ENCODE measurements around the gene VSTM2L.

DNA sequence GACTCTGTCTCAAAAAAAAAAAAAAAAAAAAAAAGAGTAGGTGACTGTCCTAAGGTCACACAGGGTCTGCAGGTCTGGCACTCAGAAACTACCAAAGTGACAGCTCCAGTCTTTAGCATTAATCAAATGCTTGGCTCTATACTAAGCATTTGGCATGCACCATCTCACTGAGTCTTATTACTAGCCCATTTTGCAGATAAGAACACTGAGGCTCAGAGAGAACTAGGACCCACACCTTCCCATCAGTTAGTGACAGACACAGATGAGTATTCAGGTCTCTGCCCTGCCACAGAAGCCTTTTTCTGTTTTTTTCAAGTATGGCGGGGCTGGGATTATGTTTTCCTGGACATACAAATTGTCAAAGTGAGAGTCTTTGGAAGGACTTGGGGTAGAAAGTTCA lies 23.1 kb upstream of the VSTM2L start:
- TF ChIP-seq EZH2 (IDR thresholded peaks at IDR 0.05; ENCODE audit: low read length) = no peak
- TF ChIP-seq, protein P1, sequence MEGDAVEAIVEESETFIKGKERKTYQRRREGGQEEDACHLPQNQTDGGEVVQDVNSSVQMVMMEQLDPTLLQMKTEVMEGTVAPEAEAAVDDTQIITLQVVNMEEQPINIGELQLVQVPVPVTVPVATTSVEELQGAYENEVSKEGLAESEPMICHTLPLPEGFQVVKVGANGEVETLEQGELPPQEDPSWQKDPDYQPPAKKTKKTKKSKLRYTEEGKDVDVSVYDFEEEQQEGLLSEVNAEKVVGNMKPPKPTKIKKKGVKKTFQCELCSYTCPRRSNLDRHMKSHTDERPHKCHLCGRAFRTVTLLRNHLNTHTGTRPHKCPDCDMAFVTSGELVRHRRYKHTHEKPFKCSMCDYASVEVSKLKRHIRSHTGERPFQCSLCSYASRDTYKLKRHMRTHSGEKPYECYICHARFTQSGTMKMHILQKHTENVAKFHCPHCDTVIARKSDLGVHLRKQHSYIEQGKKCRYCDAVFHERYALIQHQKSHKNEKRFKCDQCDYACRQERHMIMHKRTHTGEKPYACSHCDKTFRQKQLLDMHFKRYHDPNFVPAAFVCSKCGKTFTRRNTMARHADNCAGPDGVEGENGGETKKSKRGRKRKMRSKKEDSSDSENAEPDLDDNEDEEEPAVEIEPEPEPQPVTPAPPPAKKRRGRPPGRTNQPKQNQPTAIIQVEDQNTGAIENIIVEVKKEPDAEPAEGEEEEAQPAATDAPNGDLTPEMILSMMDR (optimal IDR thresholded peaks at IDR 0.05 in 1 of 3, IDR thresholded peaks at IDR 0.05 in 1 of 3, conservative IDR thresholded peaks at IDR 0.05 in 1 of 3; ENCODE audit: extremely low read depth in 1 of 3, insufficient read depth in 2 of 3, low read length in 3 of 3) = no peak
